DMS 273 (cell line): Measurements from ENCODE around the gene NPW.
A peak's percentile ranks its signal among the peaks of the same experiment; 100 is the strongest.
"Not testable (repeated sequence)": the region's sequence is repeated elsewhere in the genome, so short reads cannot be mapped to it uniquely, and the experiment has no call there.

Experiments
- DNase-seq: peaks from one replicate; lab custom pipeline; 2025; ENCODE audit not compliant: unreplicated experiment; lab: John Stamatoyannopoulos, UW

NPW gene

DNA sequence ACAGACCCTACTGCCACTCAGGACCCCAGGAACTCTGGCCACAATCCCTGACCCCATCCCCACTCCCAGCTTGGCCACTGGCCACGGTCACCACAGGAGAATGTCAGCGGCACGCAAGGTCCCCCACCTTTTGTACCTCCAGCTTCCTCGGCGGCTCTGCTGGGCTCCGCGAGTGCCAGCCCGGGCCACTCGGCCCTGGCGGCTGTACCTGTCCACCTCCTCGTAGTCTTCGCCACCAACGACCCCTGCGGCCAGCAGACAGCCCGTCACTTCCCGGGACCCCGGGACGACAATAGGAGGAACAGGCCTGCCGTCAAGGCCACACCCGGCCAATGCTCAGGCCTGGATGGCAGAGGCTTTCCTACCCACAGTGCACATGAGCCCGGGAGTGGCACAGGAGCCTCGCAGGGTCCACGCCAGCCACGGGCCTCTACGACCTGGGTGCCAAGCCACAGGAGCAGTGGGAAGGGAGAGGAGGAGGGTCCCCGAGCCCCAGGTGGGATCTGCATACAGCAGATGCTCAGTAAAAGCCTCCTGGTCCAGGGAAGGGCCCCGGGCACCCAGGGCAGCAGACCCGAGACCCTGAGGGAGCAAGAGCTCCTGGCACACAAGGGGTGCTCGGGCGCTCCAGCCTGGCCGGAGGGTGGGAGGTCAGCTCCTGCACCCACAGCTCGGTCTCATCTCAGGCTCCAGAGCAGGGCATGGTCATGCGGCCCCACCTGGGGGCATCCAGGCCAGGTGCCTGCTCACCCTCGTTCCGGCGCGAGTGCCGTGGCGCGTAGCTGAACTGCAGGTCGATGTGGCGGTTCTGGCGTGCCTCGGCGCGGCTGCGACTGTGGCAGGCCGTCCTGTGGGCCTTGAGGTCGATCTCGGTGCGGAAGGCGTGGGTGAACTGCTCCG lies 17.9 kb upstream of the NPW start:
- DNase-seq: no peak

DNA sequence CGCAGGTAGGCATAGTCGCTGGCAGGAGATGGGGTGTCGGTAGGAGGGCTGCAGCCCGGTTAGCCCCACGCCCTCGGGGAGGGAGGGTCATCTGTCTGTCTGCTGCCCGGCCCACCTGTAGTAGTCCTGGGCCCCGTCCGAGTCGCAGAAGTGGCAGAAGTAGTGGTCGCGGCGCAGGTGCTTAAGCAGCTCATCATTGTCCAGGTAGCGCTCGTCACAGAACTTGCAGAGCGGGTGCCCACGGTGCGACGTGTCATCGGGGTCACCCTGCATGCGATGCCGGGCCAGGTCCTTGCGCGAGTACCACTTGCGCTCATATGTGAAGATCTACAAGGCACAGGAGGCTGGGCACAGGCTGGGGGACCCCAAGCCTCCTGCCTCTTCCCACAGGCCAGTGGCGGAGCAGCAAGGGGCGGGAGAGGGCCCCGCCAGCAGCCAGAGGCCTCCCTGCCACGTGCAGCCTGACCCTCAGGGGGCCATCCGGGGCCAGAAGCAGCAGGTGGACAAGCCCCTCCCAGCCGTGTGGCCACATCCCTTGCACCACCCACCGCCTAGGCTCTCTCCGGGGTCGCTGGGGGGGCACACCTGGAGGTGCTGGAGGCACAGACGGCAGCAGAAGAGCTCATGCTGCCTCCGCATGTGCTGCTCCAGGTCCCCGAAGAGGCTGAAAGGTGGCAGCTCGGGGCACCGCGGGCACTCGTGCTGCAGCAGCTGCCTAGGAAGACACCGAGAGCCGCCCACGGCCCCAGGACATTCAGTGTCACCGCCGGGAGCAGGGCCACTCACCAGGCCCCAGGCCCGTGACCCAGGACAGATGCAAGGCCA lies 17.0 kb upstream of the NPW start:
- no peak for DNase-seq

DNA sequence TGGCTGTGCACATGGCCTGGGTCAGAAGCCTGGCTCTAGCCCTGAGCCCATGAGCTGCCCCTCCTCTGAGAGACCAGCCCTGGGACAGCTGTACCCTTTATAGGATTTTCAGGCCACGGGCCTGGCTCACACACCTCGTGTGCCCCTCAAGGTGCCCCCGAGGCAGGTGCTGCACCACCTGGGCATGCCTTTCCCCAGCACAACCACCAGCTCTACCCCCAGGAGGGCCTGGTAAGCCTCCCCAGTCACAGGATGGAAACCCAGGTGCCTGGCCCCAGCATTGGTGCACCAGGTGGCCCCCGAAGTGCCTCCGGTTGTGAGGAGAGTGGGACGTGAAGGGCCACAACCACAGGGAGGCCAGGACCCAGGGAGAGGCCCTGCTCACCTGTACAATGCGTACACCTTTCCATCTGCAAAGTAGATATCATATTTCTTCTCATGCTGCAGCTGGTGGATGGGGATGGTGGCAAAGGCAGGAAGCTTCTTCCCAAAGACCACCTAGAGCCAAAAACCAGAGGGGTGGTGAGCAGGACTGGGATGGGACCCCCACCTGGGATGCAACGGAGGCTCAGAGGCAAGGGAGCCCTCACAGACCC lies 16.3 kb upstream of the NPW start:
- DNase-seq: no peak

DNA sequence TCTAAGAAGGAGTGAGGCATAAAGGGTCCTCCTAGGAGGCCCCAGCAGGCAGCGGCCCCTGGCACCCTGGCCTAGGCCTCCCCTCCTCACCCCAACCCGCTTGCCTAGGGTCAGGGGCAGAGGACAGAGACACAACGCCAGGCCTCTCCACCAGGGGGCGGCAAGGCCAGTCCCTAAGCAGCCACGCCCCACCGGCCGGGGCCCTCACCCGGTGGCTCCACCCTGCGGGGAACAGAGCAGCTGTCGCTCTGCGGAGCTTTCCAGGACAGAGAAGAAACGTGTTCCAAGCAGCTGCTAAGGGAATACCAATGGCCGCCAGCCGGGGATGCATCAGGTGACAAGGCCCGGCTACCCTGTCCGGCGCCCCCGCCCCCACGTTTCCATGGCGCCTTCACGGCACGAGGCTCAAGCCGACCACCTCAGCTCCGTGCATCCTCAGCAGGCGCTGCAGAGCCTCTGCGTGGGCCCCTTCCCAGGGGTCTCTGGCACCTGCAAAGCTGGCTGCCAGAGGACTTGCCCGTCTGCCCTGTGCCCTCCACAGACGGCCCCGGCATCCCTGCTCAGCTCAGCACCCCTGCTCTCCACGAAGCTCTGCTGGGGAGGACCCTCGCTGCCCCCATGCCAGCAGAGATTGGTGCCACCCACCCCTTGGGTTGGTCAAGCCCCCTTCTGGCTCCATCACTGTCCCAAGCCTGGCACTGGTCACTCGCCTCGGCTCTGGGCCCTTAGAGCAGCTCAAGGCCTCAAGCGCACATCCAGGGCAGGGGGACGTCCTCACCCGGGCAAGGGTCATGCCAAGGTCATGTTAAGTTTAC lies 15.6 kb upstream of the NPW start:
- DNase-seq: peak; percentile 99

DNA sequence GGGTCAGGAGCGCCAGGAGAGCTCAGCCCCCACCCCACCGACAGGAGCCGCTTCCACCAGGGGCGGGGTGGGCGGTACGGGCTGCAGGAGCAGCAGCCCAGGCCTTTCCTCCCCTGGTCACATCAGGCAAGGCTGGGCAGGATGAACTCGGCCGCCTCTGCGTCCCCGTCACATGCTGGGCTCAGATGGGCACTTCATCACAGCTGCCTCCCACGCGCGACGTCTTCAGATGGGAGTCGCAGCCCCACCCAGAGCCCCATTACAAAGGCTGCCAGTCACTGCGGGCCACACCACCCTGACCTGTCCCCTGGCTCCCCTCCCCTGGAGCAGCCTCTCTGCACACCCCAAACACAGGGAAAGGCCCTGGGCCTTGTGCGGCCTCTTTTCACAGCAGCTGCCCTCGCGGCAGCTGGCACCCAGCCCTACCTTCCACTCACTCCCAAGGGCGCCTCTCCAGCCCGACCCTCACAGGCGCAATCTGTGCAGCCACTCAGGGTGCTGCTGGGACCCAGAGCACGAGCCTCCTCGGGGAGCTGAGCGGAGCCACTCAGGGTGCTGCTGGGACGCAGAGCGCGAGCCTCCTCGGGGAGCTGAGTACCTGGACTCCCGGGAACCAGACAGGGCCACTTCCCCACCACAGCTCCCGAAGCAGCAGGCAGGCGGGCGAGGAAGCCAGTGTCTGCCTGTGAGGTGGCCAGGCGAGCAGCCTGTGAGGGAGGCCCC lies 14.6 kb upstream of the NPW start:
- peak; percentile 83 for DNase-seq

DNA sequence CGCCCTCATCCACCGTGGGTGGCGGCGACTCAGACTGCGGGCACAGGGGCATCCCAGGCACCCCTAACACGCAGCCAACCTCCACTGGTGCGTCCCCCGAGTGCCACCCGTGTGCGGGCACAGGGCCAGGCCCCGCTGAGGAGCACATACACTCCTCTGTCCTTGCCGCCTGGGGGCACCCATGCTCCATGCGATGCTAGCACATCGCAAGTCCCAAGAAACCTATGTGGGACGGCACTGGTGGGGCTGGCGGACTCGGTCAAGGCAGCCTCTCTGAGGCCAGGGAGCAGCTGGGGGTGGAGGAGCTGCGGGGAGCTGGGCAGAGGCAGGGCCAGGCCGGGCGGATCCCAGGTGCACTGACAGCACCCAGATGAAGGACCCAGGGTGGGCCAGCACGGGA lies 13.9 kb upstream of the NPW start:
- peak; percentile 87 for DNase-seq

DNA sequence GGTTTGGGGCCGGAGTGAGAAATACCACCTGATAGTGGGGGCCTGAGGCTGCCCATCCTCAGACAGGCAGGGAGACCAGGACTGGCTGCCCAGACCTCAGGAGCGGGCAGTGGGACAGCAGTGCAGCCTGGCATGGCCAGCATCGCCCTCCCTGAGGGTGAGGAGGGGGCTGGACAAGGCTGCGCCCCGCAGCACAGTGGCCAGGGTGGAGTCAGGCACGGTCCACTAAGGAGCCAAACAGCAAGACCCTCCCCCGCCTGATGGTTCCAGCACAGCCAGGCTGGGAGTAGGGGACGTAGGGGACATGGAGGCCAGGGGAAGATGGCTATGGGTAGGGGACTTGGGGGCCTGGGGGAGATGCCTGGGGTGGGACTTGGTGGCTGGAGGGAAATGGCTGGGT lies 13.3 kb upstream of the NPW start:
- DNase-seq: no peak

DNA sequence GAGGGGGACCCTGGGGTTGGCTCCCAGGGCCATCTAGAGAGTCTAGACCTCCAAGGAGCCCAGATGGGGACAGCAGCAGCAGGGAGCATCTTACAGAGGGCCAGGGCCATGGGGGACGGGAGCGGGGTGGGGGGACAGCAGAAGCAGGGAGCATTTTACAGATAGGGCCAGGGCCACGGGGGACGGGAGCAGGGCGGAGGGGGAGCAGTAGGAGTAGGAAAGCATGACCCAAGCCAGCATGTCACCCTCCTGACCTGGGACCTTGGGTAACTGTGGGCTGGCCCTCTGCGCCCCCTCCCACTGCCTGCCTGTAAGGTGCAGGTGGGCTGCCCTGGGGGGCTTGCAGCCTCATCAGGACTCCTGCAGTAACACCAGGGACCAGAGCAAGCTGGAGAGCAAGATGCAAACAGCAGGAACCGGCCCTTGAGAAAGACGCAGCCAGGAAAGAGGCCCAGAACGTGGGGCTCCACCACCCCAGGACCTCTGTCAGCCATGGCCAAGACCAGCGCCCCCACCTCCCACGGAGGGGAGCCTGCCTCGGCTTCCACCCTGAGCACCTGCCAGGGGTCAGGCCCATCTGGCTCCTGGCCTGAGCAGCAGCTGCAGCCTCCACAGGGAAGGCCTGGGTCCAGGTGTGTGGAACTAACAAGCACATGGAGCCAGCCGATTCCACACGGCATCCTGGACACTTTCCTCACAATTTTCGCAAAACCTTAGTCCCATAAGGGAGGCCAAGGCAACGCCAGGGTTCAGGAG lies 12.3 kb upstream of the NPW start:
- peak; percentile 57 for DNase-seq

DNA sequence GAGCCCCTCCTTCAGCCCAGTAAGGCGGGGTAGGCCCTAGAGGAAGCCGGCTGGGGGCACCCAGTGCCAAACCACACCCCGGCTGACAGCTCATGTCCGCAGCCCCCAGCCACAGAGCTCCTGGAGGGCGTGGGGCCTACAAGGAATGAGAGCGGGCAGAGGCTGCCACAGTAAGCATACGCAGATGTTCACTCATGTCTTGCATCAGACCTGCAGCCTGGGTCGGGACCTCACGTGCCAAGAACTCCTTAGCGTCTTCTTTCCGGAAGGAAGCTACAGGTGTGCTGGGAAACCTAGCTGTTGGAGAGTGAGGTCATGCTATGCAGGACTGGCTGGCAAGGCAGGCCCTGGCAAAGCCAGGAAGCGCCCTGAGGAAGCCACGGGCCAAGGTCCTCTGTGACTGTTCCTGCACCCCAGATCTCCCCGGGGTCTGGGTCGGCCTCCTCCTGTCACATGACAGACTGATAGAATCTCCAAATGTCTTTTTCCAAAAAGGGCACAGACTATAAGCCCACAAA lies 11.5 kb upstream of the NPW start:
- DNase-seq: peak; percentile 78

DNA sequence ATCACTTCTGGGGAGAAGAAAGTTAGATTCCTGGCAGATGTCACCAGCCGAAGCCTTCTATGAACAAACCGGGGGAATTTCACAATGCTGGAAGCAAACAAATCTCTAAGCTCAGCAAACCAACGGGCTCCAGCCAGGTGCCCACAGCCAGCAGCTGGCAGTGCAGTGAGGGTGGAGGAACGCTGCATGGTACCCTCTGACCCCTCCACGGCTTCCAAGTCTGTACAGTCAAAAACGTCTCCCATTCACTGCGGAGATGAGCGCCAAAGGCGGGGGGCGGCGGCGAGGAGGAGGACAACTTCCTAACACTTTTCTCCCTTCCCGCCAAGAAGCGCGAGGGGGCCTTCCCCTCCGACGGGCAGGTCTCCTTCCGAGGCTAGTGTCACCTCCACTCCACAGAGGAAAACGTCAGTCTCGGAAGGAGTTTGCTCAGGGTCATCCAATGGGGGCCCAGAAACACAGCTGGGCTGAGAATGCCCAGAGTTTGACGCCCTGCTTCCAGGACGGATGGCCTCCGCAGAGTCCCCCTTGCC lies 10.9 kb upstream of the NPW start:
- DNase-seq: peak; percentile 79

DNA sequence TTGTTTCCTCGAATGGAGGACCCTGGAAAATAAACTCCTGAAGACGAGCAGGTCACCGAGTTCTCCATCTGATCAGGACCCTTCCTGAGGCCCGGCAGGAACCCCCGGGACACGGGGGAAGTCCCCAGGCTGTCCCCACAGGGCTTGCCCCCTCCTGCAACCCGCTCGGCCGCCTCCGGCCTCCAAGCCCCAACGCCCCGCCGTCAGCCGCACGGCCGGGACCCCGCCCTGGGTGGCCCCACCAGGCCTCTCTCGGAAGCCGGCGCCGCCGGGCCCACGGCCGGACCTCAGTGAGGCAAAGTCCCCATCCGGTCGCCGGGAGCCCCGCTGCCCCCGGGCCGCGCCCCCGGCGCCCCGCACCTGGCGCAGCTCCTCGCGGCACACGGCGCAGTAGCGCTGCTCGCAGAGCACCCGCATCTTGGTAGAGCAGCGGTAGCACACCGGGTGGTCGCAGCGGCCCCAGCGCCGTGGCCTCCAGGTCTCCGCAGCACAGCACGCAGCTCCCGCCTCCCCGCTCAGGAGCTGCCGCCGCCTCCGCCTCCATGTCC lies 10.3 kb upstream of the NPW start:
- peak; percentile 65 for DNase-seq

DNA sequence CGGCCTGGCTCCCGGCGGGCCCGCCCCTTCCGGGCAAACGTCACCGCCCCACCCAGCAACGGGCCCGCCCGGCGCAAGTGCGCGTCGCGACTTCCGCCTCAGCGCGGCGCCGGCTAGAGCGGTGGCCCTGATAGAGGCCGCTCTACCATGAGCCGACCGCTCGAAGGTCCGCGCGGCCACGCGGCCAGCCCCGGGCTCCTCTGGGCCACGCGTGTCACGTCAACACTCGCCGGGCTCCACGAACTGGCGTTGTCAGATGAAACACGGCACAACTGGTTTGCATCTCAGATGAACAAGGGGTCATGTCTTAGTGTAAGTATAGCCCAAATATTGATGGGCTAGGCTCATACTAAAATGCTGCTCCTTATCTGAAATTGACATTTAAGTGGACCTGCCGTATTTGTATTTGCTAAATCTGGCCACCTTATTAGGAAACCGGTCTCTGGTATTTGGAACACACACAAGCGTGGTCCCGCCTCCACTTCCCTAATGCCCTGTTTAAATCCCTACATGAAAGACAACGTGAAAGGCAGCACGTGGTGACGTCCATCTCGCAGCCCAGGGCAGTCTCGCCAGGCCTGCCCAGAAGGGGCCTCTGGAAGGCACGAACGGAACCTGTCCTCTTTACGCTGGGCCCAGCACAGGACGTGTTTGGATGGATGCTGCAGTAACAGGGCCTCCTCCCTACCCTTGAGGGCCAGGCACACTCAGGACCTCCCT lies 9.6 kb upstream of the NPW start, which contains the start of gene ZNF598:
Gene ZNF598, minus strand, starts transcription at position 31 of the 720 bp plus-strand sequence.
- DNase-seq: peak; percentile 96

DNA sequence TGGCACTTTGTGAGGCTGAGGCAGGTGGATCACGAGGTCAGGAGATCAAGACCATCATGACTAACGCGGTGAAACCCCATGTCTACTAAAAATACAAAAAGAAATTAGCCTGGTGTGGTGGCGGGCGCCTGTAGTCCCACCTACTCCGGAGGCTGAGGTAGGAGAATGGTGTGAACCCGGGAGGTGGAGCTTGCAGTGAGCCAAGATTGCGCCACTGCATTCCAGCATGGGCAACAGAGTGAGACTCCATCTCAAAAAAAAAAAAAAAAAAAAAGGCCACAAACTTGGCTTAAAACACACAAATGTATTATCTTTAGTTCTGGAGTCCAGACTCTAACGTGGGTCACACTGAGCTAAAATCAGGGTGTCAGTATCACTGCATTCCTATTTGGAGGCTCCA lies 7.9 kb upstream of the NPW start:
- not testable (repeated sequence) for DNase-seq

DNA sequence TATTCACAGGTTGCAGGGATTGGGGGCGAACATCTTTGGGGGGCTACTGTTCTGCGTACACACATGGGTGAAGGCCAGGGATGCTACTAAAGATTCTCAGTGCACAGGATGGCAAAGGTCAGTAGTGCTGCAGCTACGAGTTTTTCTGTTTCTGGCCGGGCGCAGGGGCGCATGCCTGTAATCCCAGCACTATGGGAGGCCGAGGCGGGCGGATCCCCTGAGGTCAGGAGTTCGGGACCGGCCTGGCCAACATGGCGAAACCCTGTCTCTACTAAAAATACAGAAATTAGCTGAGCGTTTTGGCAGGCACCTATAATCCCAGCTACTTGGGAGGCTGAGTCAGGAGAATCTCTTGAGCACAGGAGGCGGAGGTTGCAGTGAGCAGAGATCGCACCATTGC lies 6.1 kb upstream of the NPW start:
- no peak for DNase-seq

DNA sequence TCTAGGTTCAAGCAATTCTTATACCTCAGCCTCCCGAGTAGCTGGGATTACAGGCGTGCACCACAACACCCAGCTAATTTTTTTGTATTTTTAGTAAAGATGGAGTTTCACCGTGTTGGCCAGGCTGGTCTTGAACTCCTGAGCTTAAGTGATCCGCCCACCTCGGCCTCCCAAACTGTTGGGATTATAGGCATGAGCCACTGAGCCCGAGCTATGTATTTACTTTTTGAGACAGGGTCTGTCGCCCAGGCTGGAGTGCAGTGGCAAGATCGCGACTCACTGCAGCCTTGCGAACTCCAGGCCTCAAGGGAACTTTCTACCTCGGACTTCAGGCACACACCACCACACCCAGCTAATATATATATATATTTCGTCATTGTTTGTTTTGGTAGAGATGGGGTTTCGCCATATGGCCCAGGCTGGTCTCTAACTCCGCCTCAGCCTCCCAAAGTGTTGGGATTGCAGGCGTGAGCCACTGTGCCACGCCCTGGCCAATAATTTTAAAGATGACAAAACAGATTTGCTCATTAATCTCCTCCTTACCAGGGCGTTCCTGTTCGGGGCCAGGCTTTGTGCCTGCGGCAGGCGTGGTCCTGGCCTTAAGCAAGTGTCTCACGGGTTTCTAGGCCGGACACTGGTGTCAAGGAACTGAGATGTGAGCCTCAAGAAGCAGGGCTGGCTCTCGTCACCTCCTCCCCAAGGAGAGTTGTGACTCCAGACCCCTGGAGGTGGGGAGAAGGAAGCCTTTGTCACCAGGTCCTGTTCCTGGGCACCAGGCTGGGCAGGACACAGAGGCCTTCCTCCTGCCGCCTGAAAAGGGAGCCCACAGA lies 4.3 kb upstream of the NPW start:
- peak; percentile 90 for DNase-seq

DNA sequence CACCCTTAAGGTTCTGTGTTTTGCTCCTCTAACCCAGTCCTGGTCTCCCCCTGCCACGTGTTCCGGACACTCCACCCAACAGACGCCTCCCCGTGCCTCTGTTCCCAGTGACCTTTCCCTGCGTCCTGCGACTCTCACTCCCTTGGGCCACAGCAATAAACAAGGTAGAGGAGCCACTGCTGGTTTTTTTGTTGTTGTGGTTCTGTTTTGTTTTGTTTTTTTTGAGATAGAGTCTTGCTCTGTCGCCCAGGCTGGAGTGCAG lies 3.7 kb upstream of the NPW start:
- no peak for DNase-seq

DNA sequence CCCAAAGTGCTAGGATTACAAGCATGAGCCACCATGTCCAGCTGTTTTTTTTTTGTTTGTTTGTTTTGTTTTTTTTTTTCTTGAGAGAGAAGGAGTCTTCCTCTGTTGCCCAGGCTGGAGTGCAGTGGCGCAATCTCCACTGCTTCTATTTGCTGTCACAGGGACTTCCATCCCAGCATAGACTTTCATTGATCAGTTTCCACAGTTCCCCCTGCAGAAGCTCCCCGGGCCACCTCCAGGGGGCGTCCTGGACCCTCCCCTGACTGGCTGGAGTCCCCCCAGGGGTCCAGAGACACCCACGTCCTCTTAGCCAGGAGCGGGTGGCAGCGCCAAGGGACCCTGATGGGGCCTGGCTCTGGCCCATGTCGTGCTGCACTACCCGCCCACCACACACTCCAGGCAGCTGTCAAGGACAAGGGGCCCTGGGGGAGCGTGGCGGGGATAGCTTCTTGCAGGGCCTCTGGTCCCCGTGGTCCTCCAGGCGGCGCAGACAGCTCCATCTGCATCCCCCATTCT lies 3.1 kb upstream of the NPW start:
- peak; percentile 47 for DNase-seq
